ENCODE results near the gene KCTD11. TPM values are rescaled to one million over a fixed set of nuclear protein-coding genes. Genes with fewer than 3 reads are reported as not detected.

Gene KCTD11
- total RNA-seq, 1 experiment from 2014 or later = 5.3 TPM

- TF ChIP-seq CTCF (conservative IDR thresholded peaks at IDR 0.05) = no peak; the same call in 2 of the 3 replicates
- H2BK12ac ChIP-seq (ENCODE audit: insufficient read length, low read depth, low read length) = no peak overlapping the region
- H4K91ac ChIP-seq (ENCODE audit: insufficient read length, low read depth, low read length) = no peak overlapping the region
- no peak overlapping the region for H4K5ac ChIP-seq (ENCODE audit: insufficient read length, low read depth, low read length)
- H3K23me2 ChIP-seq (ENCODE audit: insufficient read length, low read depth, low read length, poor library complexity, severe bottlenecking) = peaks cover 6% of the 10 kb centered on the region
- no peak overlapping the region for H2AK5ac ChIP-seq (ENCODE audit: insufficient read length, low read length)
- H2AFZ ChIP-seq (ENCODE audit: low read length) = no peak overlapping the region
- H3K18ac ChIP-seq (ENCODE audit: insufficient read length, low read depth, low read length) = no peak overlapping the region
- Mint-ChIP-seq H3K27ac (peak overlapping the region in 1 of 3 experiments; percentile 70; a peak in 1 of 7 replicates), H3K4me1 (peaks cover 11% of the 10 kb centered on the region in 2 experiments), H3K9me3 (no peaks in the 10 kb centered on the region), H3K4me3 (peak overlapping the region in 1 of 2 experiments; percentile 48; a peak in 2 of 5 replicates), H3K27me3 (ENCODE audit: low read depth) (no peaks in the 10 kb centered on the region), H3K36me3 (ENCODE audit: insufficient read depth in 1 of 3, low read depth in 3 of 3) (peaks cover 36 to 68% (median 66%) of the 10 kb centered on the region in 3 experiments; a peak in 6 of 7 replicates)
- no peak overlapping the region for H3K27ac ChIP-seq (ENCODE audit: insufficient read length, low read depth, low read length)
- no peak overlapping the region for H3K4ac ChIP-seq (ENCODE audit: low read depth, low read length)
- H4K20me1 ChIP-seq (ENCODE audit: control insufficient read depth, insufficient read depth, insufficient read length) = no peaks in the 10 kb centered on the region
- H3K79me1 ChIP-seq (ENCODE audit: insufficient read depth, low read depth, low read length, poor library complexity, severe bottlenecking) = no peaks in the 10 kb centered on the region
- no peak overlapping the region for H3K9ac ChIP-seq (ENCODE audit: extremely low read depth, insufficient read length, low read length)
- H3K14ac ChIP-seq (ENCODE audit: insufficient read depth, low read length) = no peak overlapping the region
- H2BK20ac ChIP-seq (ENCODE audit: low read depth, low read length, poor library complexity, severe bottlenecking) = no peak overlapping the region
- no peak overlapping the region for H3T11ph ChIP-seq (ENCODE audit: low read length)
- peaks cover 2% of the 10 kb centered on the region; the same call in 1 of the 2 replicates for H3K79me2 ChIP-seq (ENCODE audit: insufficient read depth, low read length)
- H3K9me3 ChIP-seq (ENCODE audit: control insufficient read depth, low read depth, low read length) = no peaks in the 10 kb centered on the region
- no peak overlapping the region for H3K4me2 ChIP-seq (ENCODE audit: insufficient read depth, insufficient read length, low read length)
- no peaks in the 10 kb centered on the region for H3K27me3 ChIP-seq (ENCODE audit: insufficient read depth, low read length)
- H3K23ac ChIP-seq (ENCODE audit: insufficient read length, low read depth, low read length) = no peak overlapping the region
- H4K8ac ChIP-seq (replicated peaks; ENCODE audit: insufficient read length, low read depth, low read length) = no peak overlapping the region
- H2BK5ac ChIP-seq (ENCODE audit: insufficient read length, low read length) = no peak overlapping the region
- DNase-seq = no peak
- no peak overlapping the region for H2BK120ac ChIP-seq (ENCODE audit: low read depth, low read length, poor library complexity, severe bottlenecking)
- no peak overlapping the region for H3K56ac ChIP-seq (ENCODE audit: insufficient read length, low read depth, low read length)
- H3K4me1 ChIP-seq (ENCODE audit: insufficient read depth, low read length) = no peaks in the 10 kb centered on the region
- no CpG with 5 or more reads among the region's 3 CpGs for WGBS (ENCODE audit: extremely low coverage, insufficient read length, low lambda C conversion rate)
- H2BK15ac ChIP-seq (ENCODE audit: low read depth, low read length) = no peak overlapping the region
Observed at GRCh38 chr17:7324438-7324779, 27.6 kb upstream of the KCTD11 start.

Data from H9 (cell line).